Activated CD8-positive, alpha-beta T cell treated with anti-CD3 and anti-CD28 coated beads, Interleukin-2, amount 10 ng/mL, durations not matched to agents 7 days and 5 days (primary cell): Measurements from ENCODE around the gene DNAJC17. TPM values are rescaled to one million over a fixed set of nuclear protein-coding genes. Genes with fewer than 3 reads are reported as not detected.
A peak's percentile ranks its signal among the peaks of the same experiment; 100 is the strongest.

Source experiments
- ATAC-seq: fragments of 150-1000 bp; cut with Tn5 transposase; one replicate; pipeline ENCODE4 v1.10.0; 2021; ENCODE audit warnings: moderate library complexity
- CTCF ChIA-PET: fragments of 350-600 bp; sonication (Branson Sonifier 250); formaldehyde crosslinking; loops from one replicate; lab custom pipeline; 2021; ENCODE audit warnings: antibody characterized with exemption; lab: Charles Lee
- POLR2A ChIA-PET: fragments of 350-600 bp; sonication (Branson Sonifier 250); formaldehyde crosslinking; loops from one replicate; lab custom pipeline; 2021; ENCODE audit warnings: antibody characterized with exemption; lab: Charles Lee
- DNase-seq: peaks from one replicate; pipeline ENCODE4 v3.0.0-alpha.2; 2020
- H3K27ac Mint-ChIP-seq: one replicate; pipeline ENCODE4 v1.8.0; 2021; ENCODE audit warnings: mild to moderate bottlenecking, mixed read lengths
- H3K27me3 Mint-ChIP-seq: one replicate; pipeline ENCODE4 v1.8.0; 2021; ENCODE audit warnings: low read depth, mixed read lengths
- H3K36me3 Mint-ChIP-seq: one replicate; pipeline ENCODE4 v1.8.0; 2021; ENCODE audit warnings: low read depth, mixed read lengths
- H3K4me1 Mint-ChIP-seq: one replicate; pipeline ENCODE4 v1.8.0; 2021; ENCODE audit warnings: low read depth, mixed read lengths
- H3K4me3 Mint-ChIP-seq: one replicate; pipeline ENCODE4 v1.8.0; 2021; ENCODE audit warnings: mild to moderate bottlenecking, mixed read lengths
- H3K9me3 Mint-ChIP-seq: one replicate; pipeline ENCODE4 v1.8.0; 2022; ENCODE audit warnings: mixed read lengths; ENCODE audit not compliant: insufficient read depth
- total RNA-seq, 2 experiments: library from RNA; stranded (reverse); gene quantifications; one replicate each; pipeline ENCODE4 v1.2.3, GENCODE V29; 2021

The DNAJC17 gene
- total RNA-seq, 2 experiments from 2014 or later = 42.9 to 47.2 TPM

GRCh38 chr15:40789999-40790398, 17.3 kb downstream of the DNAJC17 start:
- ATAC-seq (no peak), DNase-seq (no peak)
- Mint-ChIP-seq H3K4me1 (peaks cover 28% of the 10 kb centered on the region), H3K27me3 (no peaks in the 10 kb centered on the region), H3K27ac (no peak overlapping the region), H3K9me3 (no peaks in the 10 kb centered on the region), H3K36me3 (peaks cover 6% of the 10 kb centered on the region), H3K4me3 (no peak overlapping the region)
- ChIA-PET POLR2A (no interaction called here), CTCF (interaction anchor here (3.9 kb wide), 1 partner anchor 68 kb away, joined by 26 read pairs; no protein-coding TSS in a partner anchor)

- no peaks in the 10 kb centered on the region for H3K27me3 Mint-ChIP-seq
- CTCF ChIA-PET = interaction anchor here (3.9 to 8.5 kb wide), 2 partner anchors 45 to 69 kb away, joined by 26 to 107 read pairs; no protein-coding TSS in a partner anchor
- H3K9me3 Mint-ChIP-seq = no peaks in the 10 kb centered on the region
- peaks cover 6% of the 10 kb centered on the region for H3K36me3 Mint-ChIP-seq
- ATAC-seq = no peak
- H3K27ac Mint-ChIP-seq = no peak overlapping the region
- POLR2A ChIA-PET = interaction anchor here (0.7 kb wide), 1 partner anchor 24 kb away, joined by 4 read pairs; no protein-coding TSS in a partner anchor
- H3K4me3 Mint-ChIP-seq = no peak overlapping the region
- DNase-seq = no peak
- H3K4me1 Mint-ChIP-seq = peaks cover 28% of the 10 kb centered on the region
These were observed 18.2 kb downstream of the DNAJC17 start for GRCh38 chr15:40789119-40789518.

GRCh38 chr15:40787991-40788390, 19.3 kb downstream of the DNAJC17 start:
- Mint-ChIP-seq H3K4me3 (no peak overlapping the region), H3K36me3 (peaks cover 4% of the 10 kb centered on the region), H3K27me3 (no peaks in the 10 kb centered on the region), H3K4me1 (peaks cover 28% of the 10 kb centered on the region), H3K9me3 (no peaks in the 10 kb centered on the region), H3K27ac (peak overlapping the region; percentile 68)
- POLR2A ChIA-PET = interaction anchor here (1.2 to 1.4 kb wide), 3 partner anchors 21 to 93 kb away, joined by 3 to 8 read pairs (median 3); partner anchors contain the start of gene RAD51
- no peak for DNase-seq
- peak; percentile 30 for ATAC-seq
- CTCF ChIA-PET = interaction anchor here (0.9 to 8.5 kb wide), 7 partner anchors 19 to 198 kb away, joined by 4 to 107 read pairs (median 7); partner anchors contain the start of genes DNAJC17, GCHFR, RAD51 and VPS18

- POLR2A ChIA-PET = interaction anchor here (1.2 to 1.4 kb wide), 3 partner anchors 20 to 93 kb away, joined by 3 to 8 read pairs (median 3); partner anchors contain the start of gene RAD51
- no peaks in the 10 kb centered on the region for H3K9me3 Mint-ChIP-seq
These were observed 19.9 kb downstream of the DNAJC17 start for GRCh38 chr15:40787344-40787841.

GRCh38 chr15:40785814-40786213, 21.5 kb downstream of the DNAJC17 start:
- ChIA-PET POLR2A (interaction anchor here (0.6 to 1.7 kb wide), 3 partner anchors 16 to 232 kb away, joined by 3 to 8 read pairs (median 3); partner anchors contain the start of genes C15orf62 and RAD51), CTCF (interaction anchor here (0.8 to 8.5 kb wide), 7 partner anchors 10 to 108 kb away, joined by 3 to 107 read pairs (median 6); partner anchors contain the start of genes DNAJC17, RAD51, VPS18 and ZFYVE19)
- DNase-seq (no peak), ATAC-seq (no peak)
- no peaks in the 10 kb centered on the region for H3K27me3 Mint-ChIP-seq
- H3K36me3 Mint-ChIP-seq = no peaks in the 10 kb centered on the region
- H3K9me3 Mint-ChIP-seq = no peaks in the 10 kb centered on the region
- no peak overlapping the region for H3K27ac Mint-ChIP-seq
- H3K4me3 Mint-ChIP-seq = no peak overlapping the region
- peaks cover 30% of the 10 kb centered on the region for H3K4me1 Mint-ChIP-seq

More at GRCh38 chr15:40787344-40787841, 19.9 kb downstream of the DNAJC17 start:
- ATAC-seq = peak; percentile 67
- no peaks in the 10 kb centered on the region for H3K27me3 Mint-ChIP-seq
- no peak overlapping the region for H3K4me3 Mint-ChIP-seq
- DNase-seq = peak; percentile 68
- CTCF ChIA-PET = interaction anchor here (0.9 to 8.5 kb wide), 7 partner anchors 20 to 198 kb away, joined by 4 to 107 read pairs (median 7); partner anchors contain the start of genes DNAJC17, GCHFR, RAD51 and VPS18
- H3K4me1 Mint-ChIP-seq = peaks cover 30% of the 10 kb centered on the region
- H3K27ac Mint-ChIP-seq = peak overlapping the region; percentile 68
- peaks cover 4% of the 10 kb centered on the region for H3K36me3 Mint-ChIP-seq

- DNase-seq (no peak), ATAC-seq (no peak)
- no peaks in the 10 kb centered on the region for H3K27me3 Mint-ChIP-seq
- H3K4me3 Mint-ChIP-seq = no peak overlapping the region
- ChIA-PET POLR2A (interaction anchor here (0.6 to 1.7 kb wide), 5 partner anchors 15 to 90 kb away, joined by 3 to 8 read pairs (median 3); partner anchors contain the start of genes C15orf62, DNAJC17, RAD51 and ZFYVE19), CTCF (interaction anchor here (0.8 to 8.5 kb wide), 8 partner anchors 9 to 109 kb away, joined by 3 to 107 read pairs (median 4); partner anchors contain the start of genes DNAJC17, RAD51, VPS18 and ZFYVE19)
- no peak overlapping the region for H3K27ac Mint-ChIP-seq
- H3K36me3 Mint-ChIP-seq = no peaks in the 10 kb centered on the region
- peaks cover 30% of the 10 kb centered on the region for H3K4me1 Mint-ChIP-seq
- no peaks in the 10 kb centered on the region for H3K9me3 Mint-ChIP-seq
These were observed 22.1 kb downstream of the DNAJC17 start for GRCh38 chr15:40785164-40785563.

GRCh38 chr15:40782609-40783227, 24.6 kb downstream of the DNAJC17 start:
- CTCF ChIA-PET = interaction anchor here (0.6 to 8.5 kb wide), 44 partner anchors 9 to 262 kb away, joined by 3 to 107 read pairs (median 4); partner anchors contain the start of genes C15orf62, DNAJC17, GCHFR and RAD51
- Mint-ChIP-seq H3K4me1 (peaks cover 24% of the 10 kb centered on the region), H3K9me3 (no peaks in the 10 kb centered on the region), H3K27me3 (no peaks in the 10 kb centered on the region), H3K4me3 (no peak overlapping the region), H3K27ac (no peak overlapping the region), H3K36me3 (peaks cover 9% of the 10 kb centered on the region)
- POLR2A ChIA-PET = interaction anchor here (0.6 to 1.1 kb wide), 7 partner anchors 13 to 214 kb away, joined by 3 to 4 read pairs (median 3); partner anchors contain the start of gene C15orf62
- DNase-seq (peak; percentile 85), ATAC-seq (peak; percentile 98)

GRCh38 chr15:40776537-40777141, 30.6 kb downstream of the DNAJC17 start:
- Mint-ChIP-seq H3K4me3 (no peak overlapping the region), H3K27ac (peak overlapping the region; percentile 47), H3K27me3 (no peaks in the 10 kb centered on the region), H3K36me3 (peaks cover 42% of the 10 kb centered on the region), H3K9me3 (no peaks in the 10 kb centered on the region), H3K4me1 (peaks cover 16% of the 10 kb centered on the region)
- peak; percentile 62 for DNase-seq
- ATAC-seq = peak; percentile 78
- CTCF ChIA-PET = interaction anchor here (1.0 to 1.7 kb wide), 4 partner anchors 8 to 118 kb away, joined by 3 to 8 read pairs (median 4); no protein-coding TSS in a partner anchor
- POLR2A ChIA-PET = interaction anchor here (0.9 kb wide), 1 partner anchor 82 kb away, joined by 3 read pairs; the partner anchor contains the start of gene RAD51

- Mint-ChIP-seq H3K27ac (no peak overlapping the region), H3K9me3 (no peaks in the 10 kb centered on the region), H3K4me1 (peaks cover 16% of the 10 kb centered on the region), H3K36me3 (peaks cover 44% of the 10 kb centered on the region), H3K4me3 (no peak overlapping the region), H3K27me3 (no peaks in the 10 kb centered on the region)
- ATAC-seq (no peak), DNase-seq (no peak)
- CTCF ChIA-PET = interaction anchor here (1.0 to 1.7 kb wide), 4 partner anchors 9 to 119 kb away, joined by 3 to 8 read pairs (median 4); no protein-coding TSS in a partner anchor
- POLR2A ChIA-PET = interaction anchor here (0.9 kb wide), 1 partner anchor 81 kb away, joined by 3 read pairs; the partner anchor contains the start of gene RAD51
These were observed 31.3 kb downstream of the DNAJC17 start for GRCh38 chr15:40775740-40776536.

- Mint-ChIP-seq H3K4me3 (no peak overlapping the region), H3K9me3 (no peaks in the 10 kb centered on the region), H3K4me1 (peaks cover 21% of the 10 kb centered on the region), H3K27ac (no peak overlapping the region), H3K27me3 (no peaks in the 10 kb centered on the region), H3K36me3 (peaks cover 44% of the 10 kb centered on the region)
- POLR2A ChIA-PET = no interaction called here
- CTCF ChIA-PET = no interaction called here
- DNase-seq (no peak), ATAC-seq (no peak)
These were observed 32.3 kb downstream of the DNAJC17 start for GRCh38 chr15:40775007-40775406.
